HG03432 (cell line): ENCODE measurements around the gene RAB38.

Experiments used
- ATAC-seq: cut with Tn5 transposase; IDR thresholded peaks from one replicate; pipeline ENCODE4 v1.9.1; 2021; ENCODE audit warnings: mild to moderate bottlenecking, moderate library complexity; ENCODE audit not compliant: unreplicated experiment

Gene RAB38

DNA sequence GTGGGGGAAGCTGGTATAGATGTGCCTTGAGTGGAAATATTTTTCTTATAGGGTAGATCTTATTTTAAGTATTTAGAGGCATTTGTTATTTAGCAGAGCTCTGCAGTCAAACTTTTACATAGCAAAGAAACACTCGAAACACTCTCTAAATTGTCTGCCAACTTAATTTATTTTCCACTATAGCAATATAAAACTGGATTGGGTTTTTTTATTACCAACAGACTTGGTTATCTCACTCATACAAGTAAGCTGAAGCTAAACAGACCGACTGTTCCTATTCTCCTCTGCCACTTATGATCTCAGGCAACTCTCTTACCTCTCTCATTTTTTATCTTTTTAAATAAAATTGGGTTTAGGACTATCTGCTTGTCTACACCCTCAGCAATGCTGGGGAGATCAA, 4.6 kb downstream of the RAB38 start:
- ATAC-seq = no peak

DNA sequence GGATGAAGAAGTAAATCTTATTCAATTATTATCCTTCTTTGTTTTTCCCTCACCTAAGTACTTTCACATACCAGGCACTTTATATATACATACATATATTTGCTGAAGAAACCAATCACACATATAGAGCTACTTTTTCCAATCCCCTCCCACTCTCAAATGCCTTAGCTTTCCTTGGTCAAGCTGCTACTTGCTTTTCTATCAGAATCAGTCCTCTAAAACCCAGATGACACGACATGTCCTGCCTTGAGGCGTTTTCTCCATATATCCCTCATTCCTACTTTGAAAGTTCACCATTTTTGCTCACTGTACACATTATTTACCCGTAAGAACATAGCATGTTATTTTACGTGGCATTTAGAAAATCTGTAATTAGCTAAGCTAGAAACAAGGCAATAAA, 5.4 kb downstream of the RAB38 start:
- no peak for ATAC-seq

DNA sequence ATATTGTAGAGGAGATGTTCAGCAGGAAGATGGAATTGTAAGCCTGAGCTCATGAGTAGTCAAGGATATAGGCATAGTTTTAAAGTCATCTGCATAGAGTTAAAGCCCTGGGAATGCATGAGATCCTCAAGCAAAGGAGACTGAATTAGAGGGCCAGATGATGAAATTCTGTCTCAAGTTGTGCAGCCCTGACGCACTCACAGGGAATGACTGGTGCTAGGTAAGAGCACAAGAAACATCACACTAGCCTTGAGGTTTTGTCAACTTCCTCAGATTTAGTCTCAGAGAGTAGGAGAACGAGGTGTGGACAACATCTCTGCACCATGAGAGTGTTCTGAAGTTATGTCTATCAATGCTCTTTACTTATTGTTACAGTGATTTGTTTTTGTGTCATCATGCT, 5.8 kb downstream of the RAB38 start:
- ATAC-seq = no peak

DNA sequence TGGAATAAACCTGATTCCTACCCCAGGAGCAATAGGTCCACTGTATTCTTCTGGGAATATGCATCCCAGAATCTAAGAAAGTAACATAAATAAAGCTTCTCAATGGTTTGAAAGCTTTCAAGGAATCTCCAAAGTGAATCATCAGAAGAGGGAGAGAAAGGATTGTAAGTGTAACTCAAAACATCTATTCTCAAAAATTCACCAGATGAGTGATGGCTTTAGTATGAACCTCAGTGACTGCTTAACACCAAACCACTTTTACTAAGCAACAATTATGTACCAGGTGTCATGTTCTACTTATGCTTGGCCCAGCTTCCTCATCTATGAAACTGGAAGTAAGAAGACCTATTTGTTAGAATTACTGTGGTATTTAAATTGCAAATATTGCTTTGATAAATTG, 7.4 kb downstream of the RAB38 start:
- no peak for ATAC-seq

DNA sequence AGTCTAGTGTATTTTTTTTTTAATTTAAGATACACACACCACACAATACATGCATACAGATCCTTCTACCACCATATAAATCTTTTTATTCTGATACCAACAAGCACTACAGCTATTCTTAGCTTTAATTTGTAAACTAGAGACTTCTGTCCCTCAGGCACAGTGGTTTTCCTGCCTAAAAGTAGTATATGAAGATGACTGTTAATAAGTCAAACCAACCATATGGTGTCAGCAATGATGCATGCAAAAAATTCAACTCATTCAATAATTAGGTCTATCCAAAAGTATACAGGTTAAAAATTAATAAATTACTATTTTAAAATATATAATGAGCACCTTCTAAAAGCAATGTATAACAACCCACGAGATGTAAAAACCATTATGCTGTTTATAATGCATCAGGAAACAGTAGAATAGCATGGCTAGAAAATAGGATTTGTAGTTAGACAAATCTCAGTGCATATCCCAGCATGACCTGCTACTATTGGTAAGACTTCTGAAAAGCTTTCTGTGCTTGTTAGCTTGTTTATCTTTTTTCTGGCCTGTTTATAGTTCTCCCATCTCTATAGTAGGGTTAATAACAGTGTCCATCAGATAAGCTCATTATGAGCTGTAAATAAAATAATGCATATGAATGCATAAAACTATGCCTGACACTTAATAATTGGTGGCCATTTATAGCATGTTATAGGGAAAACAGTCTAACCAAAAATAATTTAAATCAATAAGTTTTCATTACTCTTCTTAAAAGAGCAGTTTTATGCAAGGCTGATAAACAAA, 10.2 kb downstream of the RAB38 start:
- no peak for ATAC-seq

DNA sequence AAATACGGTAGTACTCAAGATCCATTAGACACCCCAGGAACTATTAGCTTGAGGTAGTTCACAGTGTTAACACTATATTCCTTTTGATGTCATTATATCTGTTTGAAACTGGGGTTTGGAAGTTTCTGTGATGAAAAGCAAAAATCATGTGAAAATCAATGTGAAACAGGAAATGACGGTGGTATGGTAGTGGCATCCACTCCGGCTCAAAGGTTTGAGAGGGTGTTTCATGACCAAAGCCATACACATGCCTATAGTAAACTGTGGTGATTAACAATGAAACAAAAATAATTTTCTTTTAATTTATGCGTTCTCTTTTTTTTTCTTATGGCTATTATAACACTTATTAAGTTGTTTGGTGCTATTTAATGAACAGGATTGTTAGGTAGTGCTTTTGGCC, 10.9 kb downstream of the RAB38 start:
- no peak for ATAC-seq

DNA sequence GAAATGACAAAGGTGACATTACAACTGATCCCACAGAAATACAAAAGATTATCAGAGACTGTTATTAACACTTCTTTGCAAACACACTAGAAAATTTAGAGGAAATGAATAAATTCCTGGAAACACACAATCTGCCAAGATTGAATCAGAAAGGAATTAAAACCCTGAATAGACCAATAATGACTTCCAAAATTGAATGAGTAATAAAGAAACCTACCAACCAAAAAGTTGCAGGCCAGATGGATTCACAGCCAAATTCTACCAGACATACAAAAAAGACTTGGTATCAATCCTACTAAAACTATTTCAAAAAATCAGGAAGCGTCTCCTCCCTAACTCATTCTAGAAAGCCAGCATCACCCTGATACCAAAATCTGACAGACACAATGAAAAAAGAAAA, 17.2 kb downstream of the RAB38 start:
- no peak for ATAC-seq

DNA sequence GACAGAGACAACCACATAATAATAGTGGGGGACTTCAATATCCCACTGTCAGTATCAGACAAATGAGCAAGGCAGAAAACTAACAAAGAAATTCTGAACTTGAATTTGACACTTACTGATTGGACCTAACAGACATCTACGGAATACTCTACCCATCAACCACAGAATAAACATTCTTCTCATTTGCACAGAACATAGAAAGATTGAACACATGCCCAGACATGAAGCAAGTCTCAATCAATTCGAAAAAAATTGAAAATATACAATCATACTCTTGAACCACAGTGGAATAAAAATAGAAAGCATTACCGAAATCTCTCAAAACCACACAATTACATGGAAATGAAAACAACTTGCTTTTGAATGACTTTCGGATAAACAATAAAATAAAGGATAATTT, 17.9 kb downstream of the RAB38 start:
- no peak for ATAC-seq

DNA sequence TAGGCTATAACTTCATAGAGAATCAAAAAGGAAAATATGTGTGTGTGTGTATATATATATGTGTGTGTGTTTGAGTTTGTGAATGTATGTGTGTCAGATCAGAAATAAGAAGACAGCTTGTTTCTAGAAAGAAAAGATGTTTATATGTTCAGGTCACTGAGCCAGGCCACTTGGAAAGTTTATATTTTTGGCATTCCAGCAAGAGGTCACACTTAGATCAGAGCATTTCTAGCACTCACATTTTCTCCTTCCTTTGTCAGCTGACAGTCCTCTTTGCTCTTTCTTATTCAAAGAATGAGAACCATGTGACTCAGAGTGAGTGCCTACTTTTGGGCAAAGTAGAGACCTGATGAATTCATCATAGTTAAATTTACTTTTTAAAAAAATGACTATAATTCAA, 22.9 kb downstream of the RAB38 start:
- ATAC-seq = no peak

DNA sequence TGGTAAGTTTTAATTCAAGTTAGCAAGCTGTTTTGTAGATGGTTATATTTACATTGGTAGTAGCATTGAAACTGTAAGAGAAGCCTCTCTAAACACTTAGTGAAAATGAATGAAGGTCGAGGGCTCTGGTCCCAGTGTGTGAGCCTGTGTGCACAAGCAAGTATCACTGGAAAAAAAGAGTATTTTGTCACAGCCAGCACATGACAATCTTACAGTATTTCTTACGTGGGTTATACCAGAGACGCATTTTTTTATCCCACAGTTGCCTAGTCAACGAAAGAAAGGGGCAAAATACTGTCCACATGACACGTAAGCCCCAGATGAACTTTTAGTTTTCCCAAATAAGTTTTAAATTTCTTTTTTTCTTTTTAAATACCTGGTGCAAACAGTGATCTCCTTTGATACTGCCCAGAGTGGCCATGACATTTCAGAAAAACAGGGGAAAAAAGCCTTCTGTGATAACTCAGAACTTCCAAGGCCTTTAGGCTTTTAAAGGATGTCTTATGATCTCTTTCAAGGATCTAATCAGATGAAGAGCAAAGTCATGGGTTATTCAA, 23.5 kb downstream of the RAB38 start:
- ATAC-seq = no peak

DNA sequence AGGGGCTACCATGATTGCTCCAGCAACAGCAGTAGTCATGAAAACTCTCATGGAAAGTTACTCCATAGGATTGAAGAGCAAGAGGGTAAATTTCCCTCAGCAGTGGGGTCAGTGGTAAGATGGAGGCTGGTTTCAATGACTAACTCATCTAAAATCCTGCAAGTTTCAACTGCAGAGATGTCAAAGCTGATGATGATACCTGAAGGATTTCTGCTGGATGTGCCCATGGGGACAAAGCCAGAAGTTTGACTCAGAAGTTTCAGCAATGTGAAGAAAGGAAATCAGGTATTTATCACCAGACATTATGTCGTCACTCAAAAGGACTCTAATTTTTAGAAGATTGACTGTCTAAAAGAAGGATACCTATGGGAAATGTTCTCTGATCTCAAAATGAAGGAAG, 29.1 kb downstream of the RAB38 start:
- ATAC-seq = no peak

DNA sequence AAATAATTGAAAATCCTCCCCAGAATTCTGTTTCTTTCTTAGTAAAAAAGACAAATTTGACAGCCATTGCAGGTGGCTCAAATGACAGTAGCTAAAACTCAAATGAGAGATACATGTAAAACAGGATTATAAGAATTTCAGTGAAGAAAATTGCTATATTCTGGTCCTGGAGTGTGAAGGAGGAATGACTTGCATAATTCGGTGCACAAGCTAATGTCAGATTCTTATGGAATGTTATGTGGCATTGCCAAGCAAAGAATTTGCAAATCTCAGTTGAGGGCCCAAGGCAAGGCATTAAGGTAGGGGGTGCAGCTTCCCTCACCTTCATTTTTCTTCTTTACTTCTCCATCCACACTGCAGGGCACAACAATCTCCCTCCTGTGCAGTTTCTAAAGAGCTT, 35.4 kb downstream of the RAB38 start:
- no peak for ATAC-seq

DNA sequence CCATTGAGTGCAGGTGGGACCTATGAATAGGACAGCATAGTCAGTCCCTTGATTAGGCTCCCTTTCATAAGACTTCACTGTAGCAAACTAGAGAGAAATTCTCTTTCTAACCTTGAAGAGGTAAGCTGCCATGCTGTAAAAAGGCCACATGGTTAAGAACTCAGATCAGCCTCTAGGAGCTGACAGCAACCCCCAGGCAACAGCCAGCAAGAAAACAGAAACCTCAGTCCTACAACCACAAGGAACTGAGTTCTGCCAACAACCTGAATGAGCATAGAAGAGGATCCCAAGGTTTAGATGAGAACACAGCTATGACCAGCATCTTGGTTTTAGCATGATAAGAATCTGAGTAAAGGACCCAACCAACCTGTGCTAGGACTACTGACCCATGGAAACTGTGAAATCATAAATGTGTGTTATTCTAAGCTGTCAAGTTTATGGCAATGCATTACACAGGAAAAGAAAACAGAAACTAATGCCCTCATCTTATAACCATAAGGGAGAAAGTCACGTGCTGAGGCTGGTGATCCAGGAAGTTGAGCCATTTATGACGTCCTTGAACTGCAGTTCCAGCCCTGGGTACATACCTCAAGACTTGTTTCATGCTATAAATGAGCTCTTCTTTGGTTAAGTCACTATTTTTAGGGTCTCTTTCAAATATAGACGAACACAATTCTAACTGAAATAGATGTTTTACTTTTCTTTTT, 43.3 kb downstream of the RAB38 start:
- no peak for ATAC-seq

DNA sequence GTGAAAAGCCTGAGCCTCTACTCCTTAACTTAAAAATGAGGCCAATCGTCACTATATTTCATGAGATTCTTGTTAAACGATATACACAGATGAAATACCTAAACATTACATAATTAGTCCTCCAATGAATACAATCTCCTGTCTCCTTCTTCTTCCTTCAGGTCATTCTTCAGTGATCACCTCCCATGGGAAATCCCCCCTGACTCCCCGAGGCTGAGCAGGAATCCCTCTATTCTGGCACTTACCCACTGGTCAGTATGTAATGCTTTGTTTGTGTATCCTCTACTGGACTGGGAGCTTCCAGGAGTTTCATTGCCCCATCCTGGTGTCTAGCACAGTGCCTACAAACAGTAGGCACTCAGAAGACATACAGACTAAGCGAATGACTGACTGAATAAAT, 52.3 kb downstream of the RAB38 start:
- no peak for ATAC-seq

DNA sequence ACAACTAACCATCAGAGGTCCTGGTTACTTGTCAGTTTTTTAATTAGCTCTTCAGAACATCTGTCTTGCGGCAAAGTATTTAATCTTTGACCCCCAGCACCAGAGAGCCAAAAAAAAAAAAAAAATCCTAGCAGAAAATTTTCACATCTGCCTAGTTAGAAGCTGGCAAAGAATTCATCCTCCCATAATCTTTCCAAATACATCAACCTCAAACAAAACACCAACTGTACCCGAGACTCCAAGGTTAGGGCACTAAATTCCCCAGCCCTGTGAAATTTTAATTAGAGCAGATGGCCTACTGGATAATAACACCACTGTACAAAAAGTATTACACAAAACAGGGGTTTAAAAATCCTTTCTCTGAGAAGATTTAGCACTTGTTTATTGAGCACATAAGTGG, 55.7 kb downstream of the RAB38 start:
- ATAC-seq = no peak

DNA sequence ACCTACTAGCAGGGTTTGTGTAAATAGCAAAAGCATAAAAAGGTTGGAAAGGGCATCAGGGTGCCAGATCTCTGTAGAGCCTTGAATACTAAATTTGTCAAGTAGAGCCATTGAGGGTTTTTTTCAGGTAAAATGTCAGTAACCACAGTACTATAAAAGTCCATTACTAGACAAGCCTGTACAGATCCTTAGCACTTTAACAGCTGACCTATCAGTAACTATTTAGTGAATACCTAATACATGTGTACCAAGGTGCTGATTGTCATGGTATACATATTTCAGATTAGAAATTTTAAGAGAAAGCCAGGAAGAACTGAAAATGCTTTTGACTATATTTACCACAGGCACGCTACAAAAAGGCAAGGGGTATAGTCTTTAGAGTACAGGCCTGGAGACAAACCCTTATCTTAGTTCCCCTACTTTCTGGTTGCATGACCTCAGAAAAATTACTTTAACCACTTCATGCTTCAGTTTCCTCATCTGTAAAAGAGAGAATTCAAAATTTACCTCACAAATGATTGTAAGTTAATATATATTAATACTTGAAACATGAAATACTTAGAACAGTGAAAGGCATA, 57.9 kb downstream of the RAB38 start:
- ATAC-seq = peak; percentile 62

DNA sequence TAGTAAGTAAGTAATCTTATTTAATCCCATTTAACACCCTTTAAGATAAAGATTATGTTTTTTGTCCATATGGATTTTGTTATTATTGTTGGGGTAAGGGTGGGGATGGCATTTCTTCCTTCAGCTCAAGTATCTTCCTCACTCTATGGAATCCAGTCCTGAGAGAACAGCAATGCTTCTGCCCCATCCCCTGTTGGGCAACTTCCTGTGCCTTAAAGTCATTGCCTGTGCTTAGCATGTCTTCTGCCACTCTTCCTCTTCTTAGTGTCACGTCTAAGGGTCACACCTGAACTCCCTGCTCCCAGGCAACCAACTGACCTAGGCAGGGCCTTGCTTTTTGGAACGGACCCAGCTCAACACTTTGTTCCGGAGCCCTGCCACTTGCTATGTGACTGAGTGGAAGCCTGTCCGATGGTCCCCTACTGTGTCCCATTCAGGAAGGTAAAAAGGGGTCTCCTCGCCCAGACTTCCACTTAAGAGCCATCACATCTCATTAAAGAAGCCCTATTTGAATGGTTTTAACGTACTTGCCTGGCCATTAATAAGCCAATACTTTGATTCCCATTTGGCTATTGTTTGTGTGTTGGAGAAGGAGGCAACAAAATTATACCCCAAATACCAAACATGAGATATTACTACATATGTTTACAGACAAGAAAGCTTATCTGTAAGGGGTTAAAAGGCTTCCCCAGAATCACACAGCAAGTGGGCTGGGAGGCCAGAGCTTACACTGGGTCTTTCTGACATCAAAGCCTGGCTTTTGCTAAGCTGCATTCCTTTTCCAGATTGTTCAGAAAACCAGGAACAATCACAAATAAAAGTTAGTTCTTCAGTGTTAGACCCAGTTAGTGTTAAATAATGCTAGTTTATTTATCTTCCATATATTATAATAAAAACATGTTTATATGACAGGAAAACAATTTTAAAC, 59.2 kb downstream of the RAB38 start:
- ATAC-seq = no peak

DNA sequence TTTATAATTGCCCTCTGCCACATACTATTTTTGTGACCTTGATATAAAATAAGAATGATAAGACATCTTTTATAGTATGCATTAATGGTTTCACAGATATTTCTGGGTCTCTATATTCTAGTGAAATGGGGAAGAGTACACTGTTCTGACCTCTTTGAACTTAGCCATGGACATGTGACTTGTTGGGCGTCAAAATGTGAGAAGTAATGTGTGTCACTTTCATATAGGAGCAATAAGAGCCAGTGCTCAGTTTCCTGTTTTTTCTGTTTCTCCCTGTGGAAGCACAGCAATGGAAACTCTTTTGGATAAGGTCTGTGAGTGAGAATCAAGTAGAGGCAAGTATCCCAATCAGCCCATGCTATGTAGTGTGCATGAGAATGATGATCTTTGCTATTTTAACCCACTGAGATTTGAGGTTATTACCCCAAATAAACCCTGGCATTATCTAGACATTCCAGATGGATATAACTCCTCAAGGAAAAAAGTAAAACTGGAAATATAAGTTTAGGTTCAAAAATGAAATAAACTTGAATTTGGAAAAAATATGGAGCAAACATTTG, 60.7 kb downstream of the RAB38 start:
- ATAC-seq = no peak

DNA sequence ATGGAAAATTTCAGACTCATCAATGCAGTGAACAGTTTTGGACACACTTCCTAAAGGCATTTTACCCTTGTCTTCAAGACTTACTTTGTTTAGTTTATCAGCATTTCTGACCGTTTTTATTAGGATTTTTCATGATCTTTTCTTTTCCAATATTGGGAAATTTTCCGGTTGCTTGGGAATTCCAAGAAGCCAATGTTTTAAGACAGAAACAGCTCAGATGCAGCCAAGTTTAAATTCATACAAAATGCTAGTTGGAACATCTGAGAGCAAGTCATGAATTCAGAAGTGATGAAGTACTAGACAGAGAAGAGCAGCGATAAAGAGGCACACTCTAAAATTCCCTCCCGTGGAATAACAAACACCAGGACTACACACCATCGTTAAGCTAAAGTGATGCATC, 68.6 kb downstream of the RAB38 start:
- no peak for ATAC-seq

DNA sequence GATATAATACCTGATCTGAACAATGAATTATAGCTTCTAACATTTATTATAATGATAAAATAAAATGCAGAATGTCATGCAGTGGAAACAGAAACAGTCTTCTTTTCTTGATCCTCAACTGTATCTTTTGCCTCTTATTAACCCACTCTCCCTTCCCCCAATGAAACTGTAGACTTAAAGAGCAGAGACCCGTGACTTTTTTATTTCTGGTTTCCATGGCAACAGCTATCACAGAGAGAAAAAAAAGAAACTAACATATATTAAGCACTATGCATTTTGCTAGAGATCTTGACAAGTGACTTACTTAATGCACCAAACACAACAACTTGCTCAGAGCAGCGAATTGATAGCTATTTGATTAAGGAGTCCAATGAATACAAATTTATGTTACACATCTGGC, 69.3 kb downstream of the RAB38 start:
- no peak for ATAC-seq

DNA sequence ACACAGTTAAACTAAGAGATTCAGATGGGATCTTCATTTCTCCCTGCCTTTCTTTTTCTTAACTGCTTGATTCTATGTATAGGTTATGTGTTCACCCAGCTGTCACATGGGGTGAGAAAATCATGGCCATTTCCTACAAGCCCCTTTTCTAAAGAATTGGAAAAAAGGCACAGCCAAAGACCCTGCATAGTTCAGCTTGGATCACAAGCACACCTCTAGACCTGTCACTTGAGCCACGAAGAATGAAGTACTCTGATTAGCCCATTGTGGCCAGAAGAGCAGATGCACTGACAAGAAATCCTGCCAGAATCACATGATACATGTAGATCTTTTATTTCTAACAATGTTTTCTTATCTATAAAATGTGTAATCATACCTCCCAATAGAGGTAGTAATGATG, 69.7 kb downstream of the RAB38 start:
- no peak for ATAC-seq
